Hepatocyte (in vitro differentiated cells): ENCODE data around the gene TMC1.

ENCODE experiments used
- CTCF ChIP-seq: fragments of 200-600 bp; sonication (generic); IDR thresholded peaks from 2 replicates; pipeline ENCODE4 v1.5.1; 2016; ENCODE audit warnings: antibody characterized with exemption, mild to moderate bottlenecking; ENCODE audit not compliant: poor library complexity
- EZH2phosphoT487 ChIP-seq: fragments of 200-600 bp; sonication (generic); IDR thresholded peaks from one replicate; pipeline ENCODE4 v1.6.1; 2018; ENCODE audit warnings: antibody characterized with exemption, mild to moderate bottlenecking, low read depth, moderate library complexity; ENCODE audit not compliant: unreplicated experiment, severe bottlenecking

- no peak for TF ChIP-seq EZH2phosphoT487
- no peak for TF ChIP-seq CTCF
Measured at GRCh38 chr9:72576087-72576486, 54.7 kb downstream of the TMC1 start.
